A549 (cell line): ENCODE results near the gene CCDC170.

Experiments
- CEBPB ChIP-seq, 2 experiments: fragments of >200 bp in 1 of 2; sonication (Bioruptor Twin) in 1 of 2; formaldehyde crosslinking in 1 of 2; IDR thresholded peaks; 2 replicates each; pipeline ENCODE4 v1.6.1; 2012 to 2016
- CTCF ChIP-seq: fragments of >200 bp; sonication (Bioruptor Twin); formaldehyde crosslinking; IDR thresholded peaks from 3 replicates; pipeline ENCODE4 v1.5.1; 2016
- EP300 ChIP-seq, 2 experiments: fragments of >200 bp; sonication (Bioruptor Twin); formaldehyde crosslinking; IDR thresholded peaks; 2 replicates in 1 of 2; 3 replicates in 1 of 2; pipeline ENCODE4 v1.6.1; 2016 to 2017
- MAX ChIP-seq: IDR thresholded peaks from 2 replicates; pipeline ENCODE4 v1.6.1; 2012
- MYC ChIP-seq: IDR thresholded peaks from 2 replicates; pipeline ENCODE4 v1.6.1; 2012; ENCODE audit warnings: mild to moderate bottlenecking, inconsistent platforms, low read length, improper control_type of control experiment, borderline replicate concordance
- POLR2A ChIP-seq: IDR thresholded peaks from 2 replicates; pipeline ENCODE4 v1.6.1; 2012; ENCODE audit warnings: mild to moderate bottlenecking, low read length
- POLR2AphosphoS2 ChIP-seq: conservative IDR thresholded peaks from 2 replicates; pipeline ENCODE4 v1.6.1; 2012; ENCODE audit warnings: low read length, improper control_type of control experiment, inconsistent platforms
- RAD21 ChIP-seq, 2 experiments: fragments of >200 bp in 1 of 2; sonication (Bioruptor Twin) in 1 of 2; formaldehyde crosslinking in 1 of 2; IDR thresholded peaks in 1 of 2; conservative IDR thresholded peaks in 1 of 2; 2 replicates in 1 of 2; 3 replicates in 1 of 2; pipeline ENCODE4 v1.6.1; 2012 to 2018; ENCODE audit warnings: inconsistent platforms in 1 of 2
- REST ChIP-seq: fragments of 200-600 bp; sonication (generic); IDR thresholded peaks from 2 replicates; pipeline ENCODE4 v1.6.1; 2016; ENCODE audit warnings: antibody characterized with exemption, mild to moderate bottlenecking, moderate library complexity
- RFX5 ChIP-seq: fragments of 450-650 bp; IDR thresholded peaks from 2 replicates; pipeline ENCODE4 v1.7.1; 2014; ENCODE audit warnings: antibody characterized with exemption, mild to moderate bottlenecking, moderate library complexity
- ZFP36 ChIP-seq: fragments of 450-650 bp; IDR thresholded peaks from 2 replicates; pipeline ENCODE4 v1.6.1; 2014; ENCODE audit warnings: borderline replicate concordance; ENCODE audit not compliant: partially characterized antibody
- TF ChIP-seq, protein P1 (sequence below): IDR thresholded peaks from 2 replicates; pipeline ENCODE4 v1.6.1; 2012

DNA sequence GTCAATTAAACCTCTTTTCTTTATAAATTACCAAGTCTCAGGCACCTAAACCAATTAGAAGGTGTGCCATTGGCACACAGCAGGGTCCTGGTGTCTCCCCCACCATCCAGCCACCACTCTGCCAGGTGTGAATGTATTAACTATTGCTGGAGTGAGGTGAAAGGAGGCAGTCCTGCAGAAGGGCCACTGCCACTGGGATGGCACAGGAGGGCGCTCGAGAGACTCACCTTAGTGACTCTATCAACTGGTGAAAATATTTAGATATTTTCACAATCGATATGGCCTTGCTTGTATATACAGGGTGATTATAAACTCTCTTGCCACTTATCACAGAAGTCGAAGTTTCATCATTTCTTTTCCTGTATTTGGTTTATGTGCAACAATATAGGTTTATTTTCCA lies 168.1 kb downstream of the CCDC170 start:
- 0 out of 5 replicates have a peak, but pooled peaks of 1 of the 2 experiments have one; percentile 11 for TF ChIP-seq RAD21 (conservative IDR thresholded peaks at IDR 0.05 in 1 of 2, IDR thresholded peaks at IDR 0.05 in 1 of 2)
- TF ChIP-seq, protein P1, sequence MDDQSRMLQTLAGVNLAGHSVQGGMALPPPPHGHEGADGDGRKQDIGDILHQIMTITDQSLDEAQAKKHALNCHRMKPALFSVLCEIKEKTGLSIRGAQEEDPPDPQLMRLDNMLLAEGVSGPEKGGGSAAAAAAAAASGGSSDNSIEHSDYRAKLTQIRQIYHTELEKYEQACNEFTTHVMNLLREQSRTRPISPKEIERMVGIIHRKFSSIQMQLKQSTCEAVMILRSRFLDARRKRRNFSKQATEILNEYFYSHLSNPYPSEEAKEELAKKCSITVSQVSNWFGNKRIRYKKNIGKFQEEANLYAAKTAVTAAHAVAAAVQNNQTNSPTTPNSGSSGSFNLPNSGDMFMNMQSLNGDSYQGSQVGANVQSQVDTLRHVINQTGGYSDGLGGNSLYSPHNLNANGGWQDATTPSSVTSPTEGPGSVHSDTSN, result no peak
- TF ChIP-seq MYC, result no peak
- no peak for TF ChIP-seq CTCF
- TF ChIP-seq CEBPB (IDR thresholded peaks at IDR 0.05), result no peak
- no peak for TF ChIP-seq EP300 (IDR thresholded peaks at IDR 0.05)
- TF ChIP-seq REST, result no peak
- no peak for TF ChIP-seq ZFP36
- no peak for TF ChIP-seq RFX5
- TF ChIP-seq POLR2A, result no peak
- no peak for TF ChIP-seq MAX
- no peak for TF ChIP-seq POLR2AphosphoS2
